Dendritic cell treated with granulocyte-macrophage colony-stimulating factor and Interleukin-4, amounts not matched to agents 40 ng/mL and 50 ng/mL, for 4 days (primary cell): Measurements from ENCODE around the gene ATRX.
A peak's percentile ranks its signal among the peaks of the same experiment; 100 is the strongest.
"Not testable (repeated sequence)": the region's sequence is repeated elsewhere in the genome, so short reads cannot be mapped to it uniquely, and the experiment has no call there.

ENCODE experiments used
- H3K27ac Mint-ChIP-seq: one replicate; pipeline ENCODE4 v1.8.0; 2022; ENCODE audit warnings: mild to moderate bottlenecking, mixed read lengths
- H3K27me3 Mint-ChIP-seq: one replicate; pipeline ENCODE4 v1.8.0; 2022; ENCODE audit warnings: mild to moderate bottlenecking, mixed read lengths
- H3K36me3 Mint-ChIP-seq: one replicate; pipeline ENCODE4 v1.8.0; 2022; ENCODE audit warnings: low read depth, mixed read lengths
- H3K4me1 Mint-ChIP-seq: one replicate; pipeline ENCODE4 v1.8.0; 2022; ENCODE audit warnings: low read depth, mixed read lengths
- H3K4me3 Mint-ChIP-seq: one replicate; pipeline ENCODE4 v1.8.0; 2022; ENCODE audit warnings: mild to moderate bottlenecking, moderate library complexity, mixed read lengths
- H3K9me3 Mint-ChIP-seq: one replicate; pipeline ENCODE4 v1.8.0; 2022; ENCODE audit warnings: mixed read lengths
- intact Hi-C: fragments of 100-400 bp; cut with micrococcal nuclease; formaldehyde crosslinking; loops from one replicate; pipeline ENCODE4 v1.15.0; 2022

ATRX gene

GRCh38 chrX:77785486-77786364 is at the start of gene ATRX:
ATRX (minus strand) TSS chrX:77786216; CDS start chrX:77786001, 215 bp downstream.
- H3K27ac Mint-ChIP-seq: peak within 1 kb of the TSS; percentile 99
- peak within 1 kb of the TSS; percentile 99 for H3K4me3 Mint-ChIP-seq
- H3K36me3 Mint-ChIP-seq: peaks cover 9% of the 10 kb centered on the region
- intact Hi-C loops: loop anchor here (5.0 kb wide), 1 partner anchor 112 kb away; the partner anchor contains the start of genes COX7B and MAGT1
- H3K27me3 Mint-ChIP-seq: no peaks in the 10 kb centered on the region
- H3K4me1 Mint-ChIP-seq: no peaks in the 10 kb centered on the region
- no peaks in the 10 kb centered on the region for H3K9me3 Mint-ChIP-seq

- intact Hi-C loops, H3K4me1 Mint-ChIP-seq, H3K27ac Mint-ChIP-seq, H3K27me3 Mint-ChIP-seq, H3K4me3 Mint-ChIP-seq, H3K9me3 Mint-ChIP-seq: not testable (repeated sequence)
- peaks cover 41% of the 10 kb centered on the region for H3K36me3 Mint-ChIP-seq
These were observed 45.5 kb upstream of the ATRX start for GRCh38 chrX:77831544-77831943.

GRCh38 chrX:77821989-77822388 is 36.0 kb upstream of the ATRX start:
- H3K27me3 Mint-ChIP-seq, H3K27ac Mint-ChIP-seq, intact Hi-C loops, H3K4me1 Mint-ChIP-seq, H3K4me3 Mint-ChIP-seq: not testable (repeated sequence)
- peaks cover 33% of the 10 kb centered on the region for H3K36me3 Mint-ChIP-seq
- H3K9me3 Mint-ChIP-seq: peaks cover 12% of the 10 kb centered on the region

- H3K27me3 Mint-ChIP-seq: no peaks in the 10 kb centered on the region
- H3K4me3 Mint-ChIP-seq: no peak overlapping the region
- H3K4me1 Mint-ChIP-seq: no peaks in the 10 kb centered on the region
- peaks cover 12% of the 10 kb centered on the region for H3K9me3 Mint-ChIP-seq
- H3K27ac Mint-ChIP-seq: no peak overlapping the region
- intact Hi-C loops: no loop called here
- H3K36me3 Mint-ChIP-seq: peaks cover 24% of the 10 kb centered on the region
These were observed 34.2 kb upstream of the ATRX start for GRCh38 chrX:77820091-77820727.

GRCh38 chrX:77814210-77814609 is 28.2 kb upstream of the ATRX start:
- H3K4me1 Mint-ChIP-seq: no peaks in the 10 kb centered on the region
- H3K4me3 Mint-ChIP-seq: no peak overlapping the region
- no peaks in the 10 kb centered on the region for H3K9me3 Mint-ChIP-seq
- intact Hi-C loops: no loop called here
- H3K36me3 Mint-ChIP-seq: no peaks in the 10 kb centered on the region
- H3K27ac Mint-ChIP-seq: no peak overlapping the region
- no peaks in the 10 kb centered on the region for H3K27me3 Mint-ChIP-seq

- no peaks in the 10 kb centered on the region for H3K9me3 Mint-ChIP-seq
- no peak overlapping the region for H3K27ac Mint-ChIP-seq
- H3K27me3 Mint-ChIP-seq: no peaks in the 10 kb centered on the region
- H3K4me3 Mint-ChIP-seq: no peak overlapping the region
- intact Hi-C loops: no loop called here
- H3K36me3 Mint-ChIP-seq: no peaks in the 10 kb centered on the region
- H3K4me1 Mint-ChIP-seq: no peaks in the 10 kb centered on the region
These were observed 16.2 kb upstream of the ATRX start for GRCh38 chrX:77802201-77802600.

GRCh38 chrX:77795124-77795523 is 9.1 kb upstream of the ATRX start:
- Mint-ChIP-seq H3K27me3 (no peaks in the 10 kb centered on the region), H3K4me1 (no peaks in the 10 kb centered on the region), H3K9me3 (no peaks in the 10 kb centered on the region), H3K27ac (no peak overlapping the region), H3K4me3 (no peak overlapping the region), H3K36me3 (no peaks in the 10 kb centered on the region)
- intact Hi-C loops: no loop called here

- Mint-ChIP-seq H3K4me1 (no peaks in the 10 kb centered on the region), H3K9me3 (no peaks in the 10 kb centered on the region), H3K4me3 (no peak overlapping the region), H3K27me3 (no peaks in the 10 kb centered on the region), H3K36me3 (no peaks in the 10 kb centered on the region), H3K27ac (no peak overlapping the region)
- intact Hi-C loops: no loop called here
These were observed 7.9 kb upstream of the ATRX start for GRCh38 chrX:77793946-77794345.

GRCh38 chrX:77788050-77788449 is 2.0 kb upstream of the ATRX start:
- no peaks in the 10 kb centered on the region for H3K4me1 Mint-ChIP-seq
- peaks cover 9% of the 10 kb centered on the region for H3K36me3 Mint-ChIP-seq
- no peak overlapping the region for H3K27ac Mint-ChIP-seq
- no peaks in the 10 kb centered on the region for H3K27me3 Mint-ChIP-seq
- intact Hi-C loops: loop anchor here (5.0 kb wide), 1 partner anchor 109 kb away; the partner anchor contains the start of genes COX7B and MAGT1
- peak overlapping the region; percentile 49 for H3K4me3 Mint-ChIP-seq
- no peaks in the 10 kb centered on the region for H3K9me3 Mint-ChIP-seq

GRCh38 chrX:77786365-77786680 is 307 bp upstream of the ATRX start:
- Mint-ChIP-seq H3K4me3 (peak overlapping the region; percentile 99), H3K27me3 (no peaks in the 10 kb centered on the region)

GRCh38 chrX:77779695-77780094 is 6.3 kb downstream of the ATRX start:
- peaks cover 22% of the 10 kb centered on the region for H3K4me1 Mint-ChIP-seq
- peak overlapping the region; percentile 4 for H3K4me3 Mint-ChIP-seq
- H3K36me3 Mint-ChIP-seq: no peaks in the 10 kb centered on the region
- no peaks in the 10 kb centered on the region for H3K27me3 Mint-ChIP-seq
- no peak overlapping the region for H3K27ac Mint-ChIP-seq
- H3K9me3 Mint-ChIP-seq: no peaks in the 10 kb centered on the region
- intact Hi-C loops: no loop called here

More at GRCh38 chrX:77786365-77786680, 307 bp upstream of the ATRX start:
- peak overlapping the region; percentile 99 for H3K27ac Mint-ChIP-seq
- intact Hi-C loops: loop anchor here (5.0 kb wide), 1 partner anchor 111 kb away; the partner anchor contains the start of genes COX7B and MAGT1
- no peaks in the 10 kb centered on the region for H3K9me3 Mint-ChIP-seq
- H3K36me3 Mint-ChIP-seq: peaks cover 9% of the 10 kb centered on the region
- H3K4me1 Mint-ChIP-seq: no peaks in the 10 kb centered on the region

GRCh38 chrX:77776659-77777058 is 9.4 kb downstream of the ATRX start:
- Mint-ChIP-seq H3K4me3 (no peak overlapping the region), H3K27me3 (no peaks in the 10 kb centered on the region), H3K27ac (no peak overlapping the region), H3K9me3 (no peaks in the 10 kb centered on the region), H3K4me1 (peaks cover 23% of the 10 kb centered on the region), H3K36me3 (peaks cover 5% of the 10 kb centered on the region)
- intact Hi-C loops: no loop called here

GRCh38 chrX:77771601-77772000 is 14.4 kb downstream of the ATRX start:
- Mint-ChIP-seq H3K4me1 (peaks cover 16% of the 10 kb centered on the region), H3K27ac (no peak overlapping the region), H3K27me3 (no peaks in the 10 kb centered on the region), H3K4me3 (no peak overlapping the region), H3K9me3 (no peaks in the 10 kb centered on the region), H3K36me3 (peaks cover 6% of the 10 kb centered on the region)
- intact Hi-C loops: no loop called here

- Mint-ChIP-seq H3K4me1 (peaks cover 13% of the 10 kb centered on the region), H3K9me3 (no peaks in the 10 kb centered on the region), H3K4me3 (no peak overlapping the region), H3K27ac (no peak overlapping the region), H3K36me3 (peaks cover 8% of the 10 kb centered on the region), H3K27me3 (no peaks in the 10 kb centered on the region)
- intact Hi-C loops: no loop called here
These were observed 17.2 kb downstream of the ATRX start for GRCh38 chrX:77768787-77769186.
